Endothelial cell of umbilical vein (primary cell): ENCODE results near the gene NDST3.

Experiments
- CTCF ChIP-seq, 2 donors: IDR thresholded peaks; 1 replicate in 1 of 2; 2 replicates in 1 of 2; pipeline ENCODE4 v1.5.1; 2011; ENCODE audit warnings: low read length in 2 of 2, mild to moderate bottlenecking in 2 of 2, moderate library complexity in 2 of 2, control low read depth in 1 of 2, inconsistent platforms in 1 of 2, low read depth in 1 of 2; ENCODE audit not compliant: insufficient read depth in 1 of 2; ENCODE audit errors: extremely low read depth in 1 of 2
- EZH2 ChIP-seq: IDR thresholded peaks from 2 replicates; pipeline ENCODE4 v1.6.1; 2012; ENCODE audit warnings: borderline replicate concordance, low read depth, mild to moderate bottlenecking, moderate library complexity, low read length, inconsistent platforms; ENCODE audit not compliant: severe bottlenecking
- FOS ChIP-seq: IDR thresholded peaks from 2 replicates; pipeline ENCODE4 v1.6.1; 2011; ENCODE audit warnings: mild to moderate bottlenecking, low read length, moderate library complexity, borderline replicate concordance; ENCODE audit not compliant: insufficient read depth
- GATA2 ChIP-seq: IDR thresholded peaks from 2 replicates; pipeline ENCODE4 v1.7.0; 2011; ENCODE audit warnings: low read depth, mild to moderate bottlenecking, moderate library complexity, mixed read lengths, low read length; ENCODE audit not compliant: insufficient read length, insufficient read depth
- JUN ChIP-seq: IDR thresholded peaks from 2 replicates; pipeline ENCODE4 v1.6.1; 2011; ENCODE audit warnings: borderline replicate concordance, low read depth; ENCODE audit not compliant: insufficient read length, insufficient read depth
- MYC ChIP-seq: IDR thresholded peaks from one replicate; pipeline ENCODE4 v1.6.1; 2011; ENCODE audit warnings: mild to moderate bottlenecking, low read depth, low read length
- POLR2A ChIP-seq: IDR thresholded peaks from 2 replicates; pipeline ENCODE4 v1.6.1; 2012; ENCODE audit warnings: low read depth, mild to moderate bottlenecking, control low read depth, low read length
- POLR2AphosphoS5 ChIP-seq: IDR thresholded peaks from 2 replicates; pipeline ENCODE4 v1.6.1; 2012; ENCODE audit warnings: low read depth, mild to moderate bottlenecking, control low read depth, low read length, moderate library complexity; ENCODE audit not compliant: insufficient read depth
- TF ChIP-seq, protein P1 (sequence below): IDR thresholded peaks from 2 replicates; pipeline ENCODE4 v1.6.1; 2011; ENCODE audit not compliant: insufficient read depth, insufficient read length

GRCh38 chr4:118281611-118282442 lies 247.5 kb downstream of the NDST3 start:
- TF ChIP-seq CTCF (IDR thresholded peaks at IDR 0.05; ENCODE audit: extremely low read depth in 1 of 2, insufficient read depth in 1 of 2, low read depth in 1 of 2, low read length in 2 of 2) = no peak
- TF ChIP-seq EZH2 = no peak
- TF ChIP-seq MYC = no peak
- peak; percentile 69 for TF ChIP-seq POLR2A
- peak; percentile 75 for TF ChIP-seq POLR2AphosphoS5
- TF ChIP-seq FOS = no peak
- TF ChIP-seq GATA2 = no peak
- TF ChIP-seq, protein P1, sequence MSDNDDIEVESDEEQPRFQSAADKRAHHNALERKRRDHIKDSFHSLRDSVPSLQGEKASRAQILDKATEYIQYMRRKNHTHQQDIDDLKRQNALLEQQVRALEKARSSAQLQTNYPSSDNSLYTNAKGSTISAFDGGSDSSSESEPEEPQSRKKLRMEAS = no peak
- TF ChIP-seq JUN = no peak
